HepG2 (cell line): ENCODE results near the gene RNFT1. TPM values are rescaled to one million over a fixed set of nuclear protein-coding genes. Genes with fewer than 3 reads are reported as not detected.

Experiments used
- AGO1 ChIP-seq: fragments of 200-400 bp; formaldehyde crosslinking; IDR thresholded peaks from 2 replicates; pipeline ENCODE4 v1.6.1; 2017; ENCODE audit warnings: mild to moderate bottlenecking, low read depth, low read length, moderate library complexity; ENCODE audit not compliant: poor library complexity, severe bottlenecking
- FOXK2 ChIP-seq: fragments of 450-650 bp; IDR thresholded peaks from 2 replicates; pipeline ENCODE4 v1.6.1; 2016
- HDAC2 ChIP-seq: sonication (generic); formaldehyde crosslinking; IDR thresholded peaks from 2 replicates; pipeline ENCODE4 v1.4.0; 2020; ENCODE audit warnings: missing genetic modification reagents
- HNRNPUL1 ChIP-seq: fragments of 200-400 bp; formaldehyde crosslinking; IDR thresholded peaks from 2 replicates; pipeline ENCODE4 v1.6.1; 2017; ENCODE audit warnings: low read depth, mild to moderate bottlenecking, low read length, moderate library complexity
- IKZF4 ChIP-seq: sonication (generic); formaldehyde crosslinking; IDR thresholded peaks from 2 replicates; pipeline ENCODE4 v1.5.1; 2020; ENCODE audit warnings: borderline replicate concordance, mild to moderate bottlenecking, low read depth, missing genetic modification reagents; ENCODE audit errors: not compliant biosample characterization
- MIER3 ChIP-seq: IDR thresholded peaks from 2 replicates; pipeline ENCODE4 v1.6.1; 2016; ENCODE audit warnings: missing compliant biosample characterization, borderline replicate concordance
- MTF2 ChIP-seq: sonication (generic); formaldehyde crosslinking; IDR thresholded peaks from 2 replicates; pipeline ENCODE4 v1.5.0; 2020; ENCODE audit warnings: missing genetic modification reagents, borderline replicate concordance
- MXD4 ChIP-seq: IDR thresholded peaks from 2 replicates; pipeline ENCODE4 v1.6.1; 2016; ENCODE audit warnings: mild to moderate bottlenecking, missing biosample characterization, missing genetic modification reagents
- PHF5A ChIP-seq: IDR thresholded peaks from one replicate; pipeline ENCODE4 v1.6.1; 2018; ENCODE audit warnings: low read depth, missing genetic modification reagents; ENCODE audit not compliant: unreplicated experiment
- POGZ ChIP-seq: sonication (generic); formaldehyde crosslinking; IDR thresholded peaks from 2 replicates; pipeline ENCODE4 v1.4.0; 2020; ENCODE audit warnings: mild to moderate bottlenecking, missing genetic modification reagents
- RAD21 ChIP-seq: fragments of 450-650 bp; formaldehyde crosslinking; IDR thresholded peaks from 2 replicates; pipeline ENCODE4 v1.5.0; 2020; ENCODE audit warnings: mild to moderate bottlenecking
- SETDB1 ChIP-seq: sonication (generic); formaldehyde crosslinking; IDR thresholded peaks from 2 replicates; pipeline ENCODE4 v1.5.1; 2020; ENCODE audit warnings: missing genetic modification reagents, mild to moderate bottlenecking, borderline replicate concordance
- SRF ChIP-seq: IDR thresholded peaks from 2 replicates; pipeline ENCODE4 v1.6.1; 2011; ENCODE audit warnings: mild to moderate bottlenecking, low read depth, low read length, moderate library complexity
- TEAD3 ChIP-seq: optimal IDR thresholded peaks from 2 replicates; pipeline ENCODE3; 2016; ENCODE audit warnings: borderline replicate concordance
- TMF1 ChIP-seq: sonication (generic); formaldehyde crosslinking; IDR thresholded peaks from 2 replicates; pipeline ENCODE4 v1.8.1; 2022; ENCODE audit warnings: low read depth, missing genetic modification reagents
- TOE1 ChIP-seq: sonication (generic); formaldehyde crosslinking; IDR thresholded peaks from 2 replicates; pipeline ENCODE4 v1.4.0; 2020; ENCODE audit warnings: mild to moderate bottlenecking, missing genetic modification reagents
- ZC3H13 ChIP-seq: sonication (generic); formaldehyde crosslinking; IDR thresholded peaks from 2 replicates; pipeline ENCODE4 v1.8.1; 2023; ENCODE audit warnings: mild to moderate bottlenecking, missing genetic modification reagents, moderate library complexity
- ZFP36L2 ChIP-seq: sonication (generic); formaldehyde crosslinking; IDR thresholded peaks from 2 replicates; pipeline ENCODE4 v1.4.0; 2020; ENCODE audit warnings: missing genetic modification reagents
- ZKSCAN8 ChIP-seq: IDR thresholded peaks from 2 replicates; pipeline ENCODE4 v1.6.1; 2016; ENCODE audit warnings: borderline replicate concordance, missing genetic modification reagents, missing compliant biosample characterization
- polyA plus RNA-seq, 8 experiments: library from polyadenylated mRNA; depleted of rRNA in 3 of 8; stranded (reverse) in 7 of 8; unstranded in 1 of 8; fragments of >200 nt; fragmentation: Illumina TruSeq in 4 of 8; extraction: Trizol in 4 of 8; gene quantifications; 2 replicates each; pipeline versions ENCODE4 v1.2.1 to v1.2.3, GENCODE V29; 2011 to 2016; ENCODE audit warnings: low read depth in 4 of 8, missing spikeins in 1 of 8, mixed read lengths in 1 of 8; ENCODE audit not compliant: insufficient read depth in 1 of 8
- total RNA-seq, 5 experiments: library from RNA; depleted of rRNA; stranded (reverse); fragments of >200 nt; fragmentation: Illumina TruSeq; extraction: Trizol; gene quantifications; 2 replicates each; pipeline ENCODE4 v1.2.3, GENCODE V29; 2016; ENCODE audit warnings: low read depth in 1 of 5
- TF ChIP-seq, protein P1 (sequence below): sonication (generic); formaldehyde crosslinking; IDR thresholded peaks from 2 replicates; pipeline ENCODE4 v1.4.0; 2020; ENCODE audit warnings: missing genetic modification reagents
- TF ChIP-seq, protein P2 (sequence below): sonication (generic); formaldehyde crosslinking; IDR thresholded peaks from 2 replicates; pipeline ENCODE4 v1.5.0; 2020; ENCODE audit warnings: missing genetic modification reagents
- TF ChIP-seq, protein P3 (sequence below): sonication (generic); formaldehyde crosslinking; IDR thresholded peaks from 2 replicates; pipeline ENCODE4 v1.4.0; 2020; ENCODE audit warnings: missing genetic modification reagents
- TF ChIP-seq, protein P4 (sequence below): sonication (generic); formaldehyde crosslinking; IDR thresholded peaks from 2 replicates; pipeline ENCODE4 v1.5.0; 2020; ENCODE audit warnings: missing genetic modification reagents, mild to moderate bottlenecking, borderline replicate concordance

RNFT1 gene
- total and polyA plus RNA-seq, 2 of the 13 experiments (the other 11 are each of a cell fraction or from before 2014, with no cell fraction given) = 19.1 to 22.1 TPM

DNA sequence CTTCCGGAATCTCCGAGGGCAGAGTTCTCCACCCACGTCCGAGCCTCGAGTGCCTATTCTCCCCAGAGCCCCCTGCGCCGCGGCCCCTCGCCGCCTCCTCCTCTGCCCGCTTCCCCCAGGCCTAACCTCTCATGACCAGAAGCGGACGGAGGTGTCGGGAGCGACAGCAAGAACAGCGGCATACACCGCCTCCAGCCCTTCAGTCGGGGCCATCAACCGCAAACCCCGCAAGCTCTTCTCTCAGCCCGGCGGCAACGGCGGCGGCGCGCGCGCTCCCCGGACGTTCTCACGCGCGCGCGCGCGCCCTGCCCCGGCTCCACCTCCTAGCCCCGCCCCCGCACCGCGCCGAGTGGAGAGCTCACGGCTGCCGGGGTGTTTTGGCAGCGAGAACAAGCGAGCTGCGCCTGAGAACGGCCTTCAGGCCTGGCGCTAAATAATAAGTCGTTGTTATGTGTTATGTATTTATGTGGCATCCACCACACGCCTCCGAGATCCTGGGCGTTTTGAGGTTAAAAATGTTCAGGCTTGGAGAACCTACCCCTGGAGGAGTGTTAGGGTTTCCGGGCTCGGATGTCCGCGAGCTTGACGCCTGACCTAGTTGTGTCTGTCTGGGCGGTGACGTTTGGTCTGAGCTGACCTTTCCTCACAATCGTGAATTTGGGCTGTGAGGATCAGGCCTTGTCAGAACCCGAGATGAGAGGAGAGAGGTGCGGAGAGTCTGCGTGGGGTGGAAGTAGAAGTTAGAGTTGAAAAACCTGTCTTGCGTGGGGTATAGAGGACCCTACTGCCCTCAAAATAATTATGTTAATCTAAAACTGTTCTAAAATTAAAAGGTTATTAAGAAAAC is at the start of gene RNFT1 (continued):
- TF ChIP-seq IKZF4 (CRISPR knock-in tag) (peak; percentile 87), HNRNPUL1 (no peak), ZKSCAN8 (no peak), SETDB1 (CRISPR knock-in tag) (no peak), ZC3H13 (CRISPR knock-in tag) (no peak), TOE1 (CRISPR knock-in tag) (peak; percentile 26; the same call in 1 of the 2 replicates), PHF5A (CRISPR knock-in tag) (no peak), AGO1 (no peak), TEAD3 (CRISPR knock-in tag) (peak; percentile 22), SRF (no peak), MIER3 (CRISPR knock-in tag) (0 out of 2 replicates have a peak, but pooled peaks have one; percentile 71), FOXK2 (peak; percentile 58), HDAC2 (CRISPR knock-in tag) (0 out of 2 replicates have a peak, but pooled peaks have one; percentile 59), MTF2 (peak; percentile 93; the same call in 1 of the 2 replicates), TMF1 (0 out of 2 replicates have a peak, but pooled peaks have one; percentile 48), ZFP36L2 (CRISPR knock-in tag) (no peak), RAD21 (CRISPR knock-in tag) (no peak), POGZ (peak; percentile 48; the same call in 1 of the 2 replicates), MXD4 (peak; percentile 67; the same call in 1 of the 2 replicates)
- TF ChIP-seq, protein P1, sequence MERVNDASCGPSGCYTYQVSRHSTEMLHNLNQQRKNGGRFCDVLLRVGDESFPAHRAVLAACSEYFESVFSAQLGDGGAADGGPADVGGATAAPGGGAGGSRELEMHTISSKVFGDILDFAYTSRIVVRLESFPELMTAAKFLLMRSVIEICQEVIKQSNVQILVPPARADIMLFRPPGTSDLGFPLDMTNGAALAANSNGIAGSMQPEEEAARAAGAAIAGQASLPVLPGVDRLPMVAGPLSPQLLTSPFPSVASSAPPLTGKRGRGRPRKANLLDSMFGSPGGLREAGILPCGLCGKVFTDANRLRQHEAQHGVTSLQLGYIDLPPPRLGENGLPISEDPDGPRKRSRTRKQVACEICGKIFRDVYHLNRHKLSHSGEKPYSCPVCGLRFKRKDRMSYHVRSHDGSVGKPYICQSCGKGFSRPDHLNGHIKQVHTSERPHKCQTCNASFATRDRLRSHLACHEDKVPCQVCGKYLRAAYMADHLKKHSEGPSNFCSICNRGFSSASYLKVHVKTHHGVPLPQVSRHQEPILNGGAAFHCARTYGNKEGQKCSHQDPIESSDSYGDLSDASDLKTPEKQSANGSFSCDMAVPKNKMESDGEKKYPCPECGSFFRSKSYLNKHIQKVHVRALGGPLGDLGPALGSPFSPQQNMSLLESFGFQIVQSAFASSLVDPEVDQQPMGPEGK (CRISPR knock-in tag) = 0 out of 2 replicates have a peak, but pooled peaks have one; percentile 36
- TF ChIP-seq, protein P2, sequence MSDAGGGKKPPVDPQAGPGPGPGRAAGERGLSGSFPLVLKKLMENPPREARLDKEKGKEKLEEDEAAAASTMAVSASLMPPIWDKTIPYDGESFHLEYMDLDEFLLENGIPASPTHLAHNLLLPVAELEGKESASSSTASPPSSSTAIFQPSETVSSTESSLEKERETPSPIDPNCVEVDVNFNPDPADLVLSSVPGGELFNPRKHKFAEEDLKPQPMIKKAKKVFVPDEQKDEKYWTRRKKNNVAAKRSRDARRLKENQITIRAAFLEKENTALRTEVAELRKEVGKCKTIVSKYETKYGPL (CRISPR knock-in tag) = no peak
- TF ChIP-seq, protein P3, sequence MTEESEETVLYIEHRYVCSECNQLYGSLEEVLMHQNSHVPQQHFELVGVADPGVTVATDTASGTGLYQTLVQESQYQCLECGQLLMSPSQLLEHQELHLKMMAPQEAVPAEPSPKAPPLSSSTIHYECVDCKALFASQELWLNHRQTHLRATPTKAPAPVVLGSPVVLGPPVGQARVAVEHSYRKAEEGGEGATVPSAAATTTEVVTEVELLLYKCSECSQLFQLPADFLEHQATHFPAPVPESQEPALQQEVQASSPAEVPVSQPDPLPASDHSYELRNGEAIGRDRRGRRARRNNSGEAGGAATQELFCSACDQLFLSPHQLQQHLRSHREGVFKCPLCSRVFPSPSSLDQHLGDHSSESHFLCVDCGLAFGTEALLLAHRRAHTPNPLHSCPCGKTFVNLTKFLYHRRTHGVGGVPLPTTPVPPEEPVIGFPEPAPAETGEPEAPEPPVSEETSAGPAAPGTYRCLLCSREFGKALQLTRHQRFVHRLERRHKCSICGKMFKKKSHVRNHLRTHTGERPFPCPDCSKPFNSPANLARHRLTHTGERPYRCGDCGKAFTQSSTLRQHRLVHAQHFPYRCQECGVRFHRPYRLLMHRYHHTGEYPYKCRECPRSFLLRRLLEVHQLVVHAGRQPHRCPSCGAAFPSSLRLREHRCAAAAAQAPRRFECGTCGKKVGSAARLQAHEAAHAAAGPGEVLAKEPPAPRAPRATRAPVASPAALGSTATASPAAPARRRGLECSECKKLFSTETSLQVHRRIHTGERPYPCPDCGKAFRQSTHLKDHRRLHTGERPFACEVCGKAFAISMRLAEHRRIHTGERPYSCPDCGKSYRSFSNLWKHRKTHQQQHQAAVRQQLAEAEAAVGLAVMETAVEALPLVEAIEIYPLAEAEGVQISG (CRISPR knock-in tag) = peak; percentile 72
- TF ChIP-seq, protein P4, sequence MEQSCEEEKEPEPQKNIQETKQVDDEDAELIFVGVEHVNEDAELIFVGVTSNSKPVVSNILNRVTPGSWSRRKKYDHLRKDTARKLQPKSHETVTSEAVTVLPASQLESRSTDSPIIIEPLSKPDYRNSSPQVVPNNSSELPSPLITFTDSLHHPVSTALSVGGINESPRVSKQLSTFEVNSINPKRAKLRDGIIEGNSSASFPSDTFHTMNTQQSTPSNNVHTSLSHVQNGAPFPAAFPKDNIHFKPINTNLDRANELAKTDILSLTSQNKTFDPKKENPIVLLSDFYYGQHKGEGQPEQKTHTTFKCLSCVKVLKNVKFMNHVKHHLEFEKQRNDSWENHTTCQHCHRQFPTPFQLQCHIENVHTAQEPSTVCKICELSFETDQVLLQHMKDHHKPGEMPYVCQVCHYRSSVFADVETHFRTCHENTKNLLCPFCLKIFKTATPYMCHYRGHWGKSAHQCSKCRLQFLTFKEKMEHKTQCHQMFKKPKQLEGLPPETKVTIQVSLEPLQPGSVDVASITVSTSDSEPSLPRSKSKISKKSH (CRISPR knock-in tag) = peak; percentile 38; the same call in 1 of the 2 replicates
